ENCODE results near the gene FGFRL1.

- no peak for TF ChIP-seq CTCF (IDR thresholded peaks at IDR 0.05)
- no peak for TF ChIP-seq EP300 (IDR thresholded peaks at IDR 0.05)
These were observed 11.5 kb upstream of the FGFRL1 start for GRCh38 chr4:999882-1000425.
